Heart left ventricle (tissue), 16 donors: ENCODE measurements around the gene DNHD1. TPM values are rescaled to one million over a fixed set of nuclear protein-coding genes. Genes with fewer than 3 reads are reported as not detected.

ENCODE experiments used
- ATAC-seq, 4 donors: fragments of 200-7000 bp; cut with Tn5 transposase; one replicate each; pipeline ENCODE4 v1.9.1; 2020 to 2022; ENCODE audit warnings: moderate library complexity in 4 of 4, mild to moderate bottlenecking in 3 of 4, moderate number of reproducible peaks in 1 of 4
- DNase-seq, 5 donors: peaks; one replicate each; pipeline ENCODE4 v3.0.0-alpha.2; 2020
- H3K27ac ChIP-seq, 12 donors: fragments of 200-600 bp; sonication (generic) in 4 of 12; one replicate each; pipeline versions ENCODE4 v1.5.0 to v1.8.0; 2016 to 2022; ENCODE audit warnings: mild to moderate bottlenecking in 2 of 12
- H3K27me3 ChIP-seq, 9 donors: fragments of 200-600 bp; sonication (generic) in 2 of 9; one replicate each; pipeline versions ENCODE4 v1.5.1 to v1.8.0; 2016 to 2022; ENCODE audit warnings: mild to moderate bottlenecking in 3 of 9
- H3K36me3 ChIP-seq, 9 donors: fragments of 200-600 bp; sonication (generic) in 2 of 9; one replicate each; pipeline versions ENCODE4 v1.5.0 to v1.8.0; 2018 to 2022; ENCODE audit warnings: mild to moderate bottlenecking in 2 of 9
- H3K4me1 ChIP-seq, 12 donors: fragments of 200-600 bp; sonication (generic) in 4 of 12; one replicate each; pipeline versions ENCODE4 v1.5.0 to v1.8.0; 2016 to 2022; ENCODE audit warnings: mild to moderate bottlenecking in 3 of 12
- H3K4me3 ChIP-seq, 12 donors: fragments of 200-600 bp; sonication (generic) in 4 of 12; one replicate each; pipeline versions ENCODE4 v1.5.0 to v1.8.0; 2017 to 2022; ENCODE audit warnings: mild to moderate bottlenecking in 9 of 12, moderate library complexity in 4 of 12
- H3K9me3 ChIP-seq, 12 donors: fragments of 200-600 bp; sonication (generic) in 4 of 12; one replicate each; pipeline versions ENCODE4 v1.5.0 to v1.8.0; 2016 to 2022; ENCODE audit warnings: mild to moderate bottlenecking in 1 of 12
- POLR2A ChIP-seq, 2 donors: fragments of 450-650 bp; IDR thresholded peaks; one replicate each; pipeline ENCODE4 v1.6.1; 2017; ENCODE audit warnings: antibody characterized with exemption in 2 of 2, mild to moderate bottlenecking in 2 of 2, moderate library complexity in 2 of 2
- WGBS, 4 donors: extraction: QIAGEN DNeasy Blood & Tissue Kit in 2 of 4; methylation state at CpG; one replicate each; pipeline versions ENCODE4 v1.1.5 to v1.1.7; 2013 to 2018; 5-methylcytosine and 5-hydroxymethylcytosine counted together
- intact Hi-C, 10 donors: fragments of 100-400 bp; cut with DNase I; formaldehyde crosslinking; loops; one replicate each; pipeline versions ENCODE4 v1.11.1 to v1.14.2; 2022
- polyA plus RNA-seq, 2 donors: library from polyadenylated mRNA; stranded (reverse); fragments of 200-250 nt; gene quantifications; one replicate each; pipeline ENCODE4 v1.2.3, GENCODE V29; 2013
- total RNA-seq, 9 donors: library from RNA; depleted of rRNA in 2 of 9; stranded (reverse); fragments of >200 nt in 2 of 9; fragmentation: NEBNext Ultra II Directional in 3 of 9; extraction: Animal tissue kit (Norgen Biotek cat#: 25700) in 3 of 9; gene quantifications; one replicate each; pipeline versions ENCODE4 v1.1.0 to v1.2.4, GENCODE V29; 2016 to 2023
- TF ChIP-seq, protein P1 (sequence below), 12 donors: fragments of 200-600 bp; sonication (generic) in 4 of 12; IDR thresholded peaks; one replicate each; pipeline versions ENCODE4 v1.5.0 to v1.8.0; 2018 to 2022; ENCODE audit warnings: antibody characterized with exemption in 12 of 12, mild to moderate bottlenecking in 5 of 12
- donor health status: ischemic (EF 13 %, LVEDD 7.1; RV severe dilation, severe dysfunction).
- donor health status: healthy with polysubstance abuse.
- donor health status: DM: no; HTN: yes; CAD: no.
- donor health status: DM: no; HTN: no; CAD: no.
- donor health status: ischemic (EF 25% LVEDD 6.9; RV normal size, moderate dysfunction).
- donor health status: ischemic (EF 25% LVEDD 5.7; RV mildly dilated, moderate dysfunction).
- donor health status: healthy.
- donor health status: DM: yes; HTN: yes; CAD: no.
- donor health status: ischemic (EF 35%, LVEDD 5.7; RV mildly dilated, moderate dysfunction).
- donor health status: nonischemic (EF 11% LVEDD 7.7; RV severe dilation, severe dysfunction).
- donor health status: DM: yes; HTN: yes; CAD: no.
- donor health status: PGD.
- donor health status: ischemic (EF 29% LVEDD 5.4; RV normal size, mild dysfunction).
- donor health status: nonischemic (EF 23%, LVEDD 6.1; RV moderate dilation, normal function).

The DNHD1 gene
- total and polyA plus RNA-seq, 11 donors, result 2.2 to 9.4 (median 5.4) TPM

DNA sequence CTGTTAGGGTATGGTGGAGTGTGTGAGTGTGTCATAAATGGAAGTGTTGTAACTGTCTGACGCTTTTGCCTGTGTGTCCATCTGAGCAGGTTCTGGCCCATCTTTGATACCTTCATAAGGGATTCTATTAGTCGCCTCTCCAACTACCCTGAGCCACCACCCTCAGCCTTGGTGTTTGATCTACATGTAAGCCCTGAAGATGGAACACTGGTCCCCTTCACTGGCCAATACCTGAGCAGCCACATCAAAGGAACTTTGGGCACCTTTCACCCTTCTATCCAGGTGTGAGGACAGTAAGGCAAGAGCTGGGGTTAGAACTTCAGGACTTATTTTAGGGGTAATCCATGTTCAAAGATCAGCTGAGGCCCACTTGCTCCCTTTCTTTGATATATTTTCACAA, 51.0 kb downstream of the DNHD1 start:
- no peak for ATAC-seq
- intact Hi-C loops, result no loop called here

DNA sequence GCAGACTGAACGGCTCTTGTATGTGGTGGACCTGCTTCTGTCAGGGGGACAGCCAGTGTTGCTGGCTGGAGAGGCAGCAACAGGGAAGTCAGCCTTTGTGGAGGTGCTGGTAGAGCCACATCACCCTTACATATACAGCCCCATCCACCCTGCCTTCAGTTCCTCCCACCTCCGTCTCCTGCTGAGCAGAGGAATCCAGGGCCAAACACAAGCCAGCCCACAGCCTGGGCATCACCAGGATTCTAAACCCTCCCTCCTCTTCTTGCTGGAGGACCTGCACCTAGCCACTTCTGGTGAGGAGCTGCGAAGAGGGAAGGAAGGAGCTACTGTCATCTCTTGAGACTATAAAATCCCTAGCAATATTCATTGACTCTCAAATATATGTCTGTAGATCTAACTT, 51.6 kb downstream of the DNHD1 start:
- intact Hi-C loops, result no loop called here
- no peaks in the 10 kb centered on the region for H3K27me3 ChIP-seq
- DNase-seq (no peak), ATAC-seq (no peak)
- no peak overlapping the region for H3K27ac ChIP-seq
- H3K4me3 ChIP-seq, result no peak overlapping the region
- 84 to 94% (median 90%) methylated on average over 3 of the region's 3 CpGs for WGBS, 4 donors
- H3K9me3 ChIP-seq, result no peaks in the 10 kb centered on the region
- H3K36me3 ChIP-seq, result peaks cover 0 to 27% (median 8%) of the 10 kb centered on the region in 9 donors
- peaks cover 0 to 17% (median 0%) of the 10 kb centered on the region in 12 donors for H3K4me1 ChIP-seq
- no peak for TF ChIP-seq POLR2A (IDR thresholded peaks at IDR 0.05)
- TF ChIP-seq, protein P1, sequence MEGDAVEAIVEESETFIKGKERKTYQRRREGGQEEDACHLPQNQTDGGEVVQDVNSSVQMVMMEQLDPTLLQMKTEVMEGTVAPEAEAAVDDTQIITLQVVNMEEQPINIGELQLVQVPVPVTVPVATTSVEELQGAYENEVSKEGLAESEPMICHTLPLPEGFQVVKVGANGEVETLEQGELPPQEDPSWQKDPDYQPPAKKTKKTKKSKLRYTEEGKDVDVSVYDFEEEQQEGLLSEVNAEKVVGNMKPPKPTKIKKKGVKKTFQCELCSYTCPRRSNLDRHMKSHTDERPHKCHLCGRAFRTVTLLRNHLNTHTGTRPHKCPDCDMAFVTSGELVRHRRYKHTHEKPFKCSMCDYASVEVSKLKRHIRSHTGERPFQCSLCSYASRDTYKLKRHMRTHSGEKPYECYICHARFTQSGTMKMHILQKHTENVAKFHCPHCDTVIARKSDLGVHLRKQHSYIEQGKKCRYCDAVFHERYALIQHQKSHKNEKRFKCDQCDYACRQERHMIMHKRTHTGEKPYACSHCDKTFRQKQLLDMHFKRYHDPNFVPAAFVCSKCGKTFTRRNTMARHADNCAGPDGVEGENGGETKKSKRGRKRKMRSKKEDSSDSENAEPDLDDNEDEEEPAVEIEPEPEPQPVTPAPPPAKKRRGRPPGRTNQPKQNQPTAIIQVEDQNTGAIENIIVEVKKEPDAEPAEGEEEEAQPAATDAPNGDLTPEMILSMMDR (IDR thresholded peaks at IDR 0.05), result no peak

More for the DNA sequence above, 51.0 kb downstream of the DNHD1 start:
- Histone ChIP-seq H3K4me3 (no peak overlapping the region), H3K9me3 (no peaks in the 10 kb centered on the region), H3K36me3 (peaks cover 0 to 27% (median 8%) of the 10 kb centered on the region in 9 donors), H3K4me1 (peaks cover 0 to 17% (median 0%) of the 10 kb centered on the region in 12 donors), H3K27me3 (no peaks in the 10 kb centered on the region), H3K27ac (no peak overlapping the region)
- WGBS, 4 donors, result 89 to 100% (median 98%) methylated on average over 2 of the region's 2 CpGs
- no peak for DNase-seq
- no peak for TF ChIP-seq POLR2A (IDR thresholded peaks at IDR 0.05)
- TF ChIP-seq, protein P1 (IDR thresholded peaks at IDR 0.05), result no peak

- no peak for ATAC-seq
- Histone ChIP-seq H3K27ac (no peak overlapping the region), H3K27me3 (no peaks in the 10 kb centered on the region), H3K4me1 (peaks cover 0 to 6% (median 0%) of the 10 kb centered on the region in 12 donors), H3K36me3 (peaks cover 0 to 3% (median 0%) of the 10 kb centered on the region in 9 donors), H3K4me3 (no peak overlapping the region), H3K9me3 (no peaks in the 10 kb centered on the region)
- intact Hi-C loops, result no loop called here
- DNase-seq, result no peak
- TF ChIP-seq, protein P1 (IDR thresholded peaks at IDR 0.05), result no peak
- no peak for TF ChIP-seq POLR2A (IDR thresholded peaks at IDR 0.05)
Observed at GRCh38 chr11:6553634-6554033, 56.6 kb downstream of the DNHD1 start.

- no peak for TF ChIP-seq POLR2A (IDR thresholded peaks at IDR 0.05)
- TF ChIP-seq, protein P1 (IDR thresholded peaks at IDR 0.05), result no peak
- Histone ChIP-seq H3K36me3 (no peaks in the 10 kb centered on the region), H3K4me3 (no peak overlapping the region), H3K9me3 (no peaks in the 10 kb centered on the region), H3K27me3 (no peaks in the 10 kb centered on the region), H3K4me1 (peaks cover 0 to 15% (median 0%) of the 10 kb centered on the region in 12 donors), H3K27ac (no peak overlapping the region)
- ATAC-seq, result no peak
- intact Hi-C loops, result loop anchor here in 1 of 10 donors (5.0 kb wide), 1 partner anchor 47 kb away; the partner anchor contains the start of genes ILK and RRP8
- WGBS, 4 donors, result 81 to 87% (median 83%) methylated on average over 5 of the region's 5 CpGs
- no peak for DNase-seq
Observed at GRCh38 chr11:6554828-6555706, 58.0 kb downstream of the DNHD1 start.
